HepG2 (cell line): Measurements from ENCODE around the gene FGD6. TPM values are rescaled to one million over a fixed set of nuclear protein-coding genes. Genes with fewer than 3 reads are reported as not detected.

ENCODE experiments used
- ATAC-seq: fragments of 200-7000 bp; cut with Tn5 transposase; 3 replicates; pipeline ENCODE4 v1.9.1; 2020; ENCODE audit warnings: mild to moderate bottlenecking, moderate library complexity
- BruUV-seq: library from RNA; stranded (reverse); fragments of 400-500 nt; replicated peaks from 2 replicates; lab custom pipeline; 2021; lab: Mats Ljungman, UMichigan
- CTCF ChIA-PET: fragments of 300-600 bp; formaldehyde crosslinking; extraction: SDS; loops from one replicate; lab custom pipeline; 2021; ENCODE audit warnings: low total read pairs, inconsistent platforms, low intra/inter-chr PET ratio; lab: Yijun Ruan, JAX
- POLR2A ChIA-PET: fragments of 350-600 bp; sonication (Branson Sonifier 250); formaldehyde crosslinking; loops from one replicate; lab custom pipeline; 2020; ENCODE audit warnings: antibody characterized with exemption, inconsistent platforms; lab: Yijun Ruan, JAX
- DNase-seq: peaks from one replicate; pipeline ENCODE4 v3.0.0-alpha.2; 2015; ENCODE audit warnings: low spot score
- FAIRE-seq: peaks from 3 replicates; lab custom pipeline; 2011; peaks lifted over from hg19 to GRCh38; lab: Jason Lieb, UNC
- H2AFZ ChIP-seq: one replicate; pipeline ENCODE4 v1.6.1; 2011; ENCODE audit warnings: low read length, inconsistent platforms
- H3K27ac ChIP-seq: fragments of 300-600 bp; 3 replicates; pipeline ENCODE4 v1.8.0; 2011; ENCODE audit warnings: mixed run types, mild to moderate bottlenecking, mixed read lengths, low read length, inconsistent platforms; ENCODE audit not compliant: insufficient read depth; ENCODE audit errors: extremely low read length
- H3K27me3 ChIP-seq, 2 experiments: fragments of 200-600 bp in 1 of 2; 2 replicates in 1 of 2; 3 replicates in 1 of 2; pipeline versions ENCODE4 v1.6.0 to v1.8.0; 2011; ENCODE audit warnings: low read length in 2 of 2, mild to moderate bottlenecking in 2 of 2, moderate library complexity in 2 of 2, inconsistent platforms in 1 of 2; ENCODE audit not compliant: insufficient read depth in 2 of 2, control insufficient read depth in 1 of 2
- H3K36me3 ChIP-seq, 2 experiments: fragments of 200-600 bp in 1 of 2; replicated peaks in 1 of 2; 2 replicates in 1 of 2; 3 replicates in 1 of 2; pipeline versions ENCODE4 v1.5.1 to v1.8.0; 2011; ENCODE audit warnings: low read length in 2 of 2, inconsistent platforms in 1 of 2; ENCODE audit not compliant: insufficient read depth in 2 of 2, control insufficient read depth in 1 of 2
- H3K4me1 ChIP-seq: 2 replicates; pipeline ENCODE4 v1.5.1; 2012; ENCODE audit warnings: low read length, inconsistent platforms; ENCODE audit not compliant: insufficient read depth
- H3K4me2 ChIP-seq: 2 replicates; pipeline ENCODE4 v1.6.0; 2011; ENCODE audit warnings: low read depth, low read length, inconsistent platforms
- H3K4me3 ChIP-seq, 3 experiments: fragments of 200-600 bp in 1 of 3; sonication (generic), shearing (Covaris generic) in 1 of 3; replicated peaks in 1 of 3; 2 replicates each; pipeline ENCODE4 v1.5.1; 2011 to 2016; ENCODE audit warnings: low read length in 3 of 3, inconsistent platforms in 2 of 3, low read depth in 2 of 3, mild to moderate bottlenecking in 2 of 3, control low read depth in 1 of 3, mixed read lengths in 1 of 3; ENCODE audit not compliant: insufficient read depth in 1 of 3
- H3K79me2 ChIP-seq: one replicate; pipeline ENCODE4 v1.6.1; 2011; ENCODE audit warnings: low read length, inconsistent platforms; ENCODE audit not compliant: insufficient read depth
- H3K9ac ChIP-seq: 2 replicates; pipeline ENCODE4 v1.6.0; 2011; ENCODE audit warnings: mild to moderate bottlenecking, low read depth, low read length, inconsistent platforms; ENCODE audit not compliant: insufficient read depth
- H3K9me3 ChIP-seq: 2 replicates; pipeline ENCODE4 v1.5.1; 2012; ENCODE audit warnings: mild to moderate bottlenecking, low read length
- H4K20me1 ChIP-seq: 2 replicates; pipeline ENCODE4 v1.6.0; 2011; ENCODE audit warnings: inconsistent platforms, mild to moderate bottlenecking, low read length, moderate library complexity; ENCODE audit not compliant: insufficient read depth
- CEBPG ChIP-seq: IDR thresholded peaks from 2 replicates; pipeline ENCODE4 v1.6.1; 2016
- DNMT1 ChIP-seq: sonication (generic); formaldehyde crosslinking; IDR thresholded peaks from 2 replicates; pipeline ENCODE4 v1.5.1; 2020; ENCODE audit warnings: mild to moderate bottlenecking, missing genetic modification reagents
- GTF3A ChIP-seq: sonication (generic); formaldehyde crosslinking; conservative IDR thresholded peaks from 2 replicates; pipeline ENCODE4 v1.4.0; 2020; ENCODE audit warnings: mild to moderate bottlenecking, missing genetic modification reagents
- GZF1 ChIP-seq: sonication (generic); formaldehyde crosslinking; IDR thresholded peaks from 2 replicates; pipeline ENCODE4 v1.5.1; 2020; ENCODE audit warnings: mild to moderate bottlenecking, missing genetic modification reagents
- HNRNPL ChIP-seq: fragments of 200-400 bp; formaldehyde crosslinking; IDR thresholded peaks from 2 replicates; pipeline ENCODE4 v1.6.1; 2017; ENCODE audit warnings: mild to moderate bottlenecking, low read depth, low read length
- IKZF4 ChIP-seq: sonication (generic); formaldehyde crosslinking; IDR thresholded peaks from 2 replicates; pipeline ENCODE4 v1.5.1; 2020; ENCODE audit warnings: borderline replicate concordance, mild to moderate bottlenecking, low read depth, missing genetic modification reagents; ENCODE audit errors: not compliant biosample characterization
- KLF16 ChIP-seq, 2 experiments: sonication (generic) in 1 of 2; formaldehyde crosslinking in 1 of 2; IDR thresholded peaks; 2 replicates each; pipeline versions ENCODE4 v1.6.1 to v1.8.0; 2016 to 2023; ENCODE audit warnings: missing genetic modification reagents in 2 of 2, missing compliant biosample characterization in 1 of 2
- RBAK ChIP-seq: sonication (generic); formaldehyde crosslinking; IDR thresholded peaks from 2 replicates; pipeline ENCODE4 v1.5.1; 2020; ENCODE audit warnings: mild to moderate bottlenecking, missing genetic modification reagents
- SIN3A ChIP-seq: IDR thresholded peaks from 2 replicates; pipeline ENCODE4 v1.6.1; 2011; ENCODE audit warnings: low read depth, mild to moderate bottlenecking, control low read depth, low read length, borderline replicate concordance
- ZNF3 ChIP-seq: IDR thresholded peaks from 2 replicates; pipeline ENCODE4 v1.7.0; 2017; ENCODE audit warnings: inconsistent platforms
- ZNF615 ChIP-seq: sonication (generic); formaldehyde crosslinking; IDR thresholded peaks from 2 replicates; pipeline ENCODE4 v1.5.0; 2020; ENCODE audit warnings: mild to moderate bottlenecking, missing genetic modification reagents, borderline replicate concordance
- ZNF678 ChIP-seq: sonication (generic); formaldehyde crosslinking; IDR thresholded peaks from 2 replicates; pipeline ENCODE4 v1.4.0; 2020; ENCODE audit warnings: mild to moderate bottlenecking, missing genetic modification reagents
- ZNF746 ChIP-seq: sonication (generic); formaldehyde crosslinking; IDR thresholded peaks from 2 replicates; pipeline ENCODE4 v1.8.0; 2022; ENCODE audit warnings: mild to moderate bottlenecking, missing genetic modification reagents
- WGBS: methylation state at CpG from one replicate; pipeline ENCODE4 v1.1.6; 2017; ENCODE audit warnings: low lambda C conversion rate; 5-methylcytosine and 5-hydroxymethylcytosine counted together
- in situ Hi-C: cut with HindIII; loops from 2 replicates; pipeline ENCODE4 v1.10.0; 2017; ENCODE audit warnings: low pct_unique_long_range_greater_than_20kb; ENCODE audit not compliant: extremely low pct_ligation_motif_present
- intact Hi-C: fragments of 100-400 bp; cut with micrococcal nuclease; formaldehyde crosslinking; loops from one replicate; pipeline ENCODE4 v1.10.0; 2022; ENCODE audit not compliant: unreplicated experiment
- polyA plus RNA-seq, 8 experiments: library from polyadenylated mRNA; depleted of rRNA in 3 of 8; stranded (reverse) in 7 of 8; unstranded in 1 of 8; fragments of >200 nt; fragmentation: Illumina TruSeq in 4 of 8; extraction: Trizol in 4 of 8; gene quantifications; 2 replicates each; pipeline versions ENCODE4 v1.2.1 to v1.2.3, GENCODE V29; 2011 to 2016; ENCODE audit warnings: low read depth in 4 of 8, missing spikeins in 1 of 8, mixed read lengths in 1 of 8; ENCODE audit not compliant: insufficient read depth in 1 of 8
- total RNA-seq, 5 experiments: library from RNA; depleted of rRNA; stranded (reverse); fragments of >200 nt; fragmentation: Illumina TruSeq; extraction: Trizol; gene quantifications; 2 replicates each; pipeline ENCODE4 v1.2.3, GENCODE V29; 2016; ENCODE audit warnings: low read depth in 1 of 5

FGD6 gene
- total and polyA plus RNA-seq, 2 of the 13 experiments (the other 11 are each of a cell fraction or from before 2014, with no cell fraction given): 2.2 to 4.3 TPM

DNA sequence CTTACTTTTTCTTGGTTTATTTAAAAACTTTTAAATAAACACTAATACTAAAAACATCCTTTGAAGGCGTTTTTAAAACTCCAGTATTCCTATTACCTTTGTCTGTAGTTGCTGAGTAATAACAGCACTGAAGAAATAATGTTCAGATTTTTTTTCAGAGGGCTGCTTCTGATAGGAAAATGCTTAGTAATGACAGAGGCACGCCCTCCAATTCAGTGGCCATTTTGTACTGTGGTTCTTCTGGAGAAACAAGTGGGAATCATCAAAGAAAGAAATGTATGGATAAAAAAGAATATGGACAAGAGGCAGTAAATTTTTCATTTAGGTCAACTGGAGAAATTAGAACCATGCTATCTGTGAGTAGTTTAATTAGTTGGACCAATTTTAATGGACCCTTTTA, 13.9 kb upstream of the FGD6 start:
- Histone ChIP-seq H3K9ac (no peak overlapping the region), H3K79me2 (peaks cover 64% of the 10 kb centered on the region), H2AFZ (no peak overlapping the region), H3K27ac (no peak overlapping the region), H4K20me1 (0 out of 2 replicates have a peak, but pooled peaks cover 2% of the 10 kb centered on the region)
- no peak for FAIRE-seq
- POLR2A ChIA-PET: no interaction called here
- no peak for DNase-seq
- intact Hi-C loops: no loop called here
- no peak for TF ChIP-seq IKZF4 (CRISPR knock-in tag)
- TF ChIP-seq ZNF678 (CRISPR knock-in tag): no peak
- no peak for TF ChIP-seq SIN3A
- no peak for TF ChIP-seq HNRNPL
- no peak for TF ChIP-seq KLF16 (CRISPR knock-in tag; IDR thresholded peaks at IDR 0.05)
- no peak for TF ChIP-seq ZNF746
- TF ChIP-seq GTF3A (CRISPR knock-in tag): no peak
- TF ChIP-seq RBAK (CRISPR knock-in tag): no peak
- no peak for TF ChIP-seq DNMT1 (CRISPR knock-in tag)
- TF ChIP-seq ZNF3 (CRISPR knock-in tag): no peak
- no peak for TF ChIP-seq GZF1 (CRISPR knock-in tag)
- TF ChIP-seq, all 625 proteins: peak for 0
- Histone ChIP-seq H3K9me3 (no peaks in the 10 kb centered on the region), H3K4me1 (peaks cover 31% of the 10 kb centered on the region), H3K27me3 (no peaks in the 10 kb centered on the region), H3K4me2 (no peak overlapping the region), H3K4me3 (no peak overlapping the region), H3K36me3 (peaks cover 0 to 1% of the 10 kb centered on the region in 2 experiments; a peak in 1 of 5 replicates)
- 90% methylated on average over 2 of the region's 2 CpGs for WGBS
- ATAC-seq: no peak
- in situ Hi-C loops: no loop called here
- BruUV-seq: no TSS peak
- CTCF ChIA-PET: no interaction called here

DNA sequence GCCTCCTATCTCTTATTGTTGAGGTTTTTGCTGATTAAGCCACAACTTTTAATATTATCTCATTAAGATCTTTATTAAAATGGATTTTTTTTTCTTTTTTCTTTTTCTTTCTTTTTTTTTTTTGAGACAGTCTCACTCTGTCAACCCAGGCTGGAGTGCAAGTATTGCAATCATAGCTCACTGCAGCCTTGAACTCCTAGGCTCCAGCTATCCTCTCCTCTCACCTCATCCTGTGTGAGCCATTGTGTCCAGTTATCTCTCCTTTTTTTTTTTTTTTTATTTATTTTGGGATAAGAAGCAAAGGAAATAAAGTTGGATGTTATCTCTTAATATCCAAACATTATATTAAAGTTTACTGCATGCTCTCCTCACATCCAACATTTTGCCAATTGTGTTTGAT, 13.0 kb upstream of the FGD6 start:
- Histone ChIP-seq H2AFZ (no peak overlapping the region), H3K79me2 (peaks cover 66% of the 10 kb centered on the region), H3K4me3 (no peak overlapping the region), H3K9me3 (no peaks in the 10 kb centered on the region), H3K9ac (no peak overlapping the region), H3K36me3 (peaks cover 0 to 1% of the 10 kb centered on the region in 2 experiments; a peak in 1 of 5 replicates), H3K27ac (peak overlapping the region; percentile 33), H3K27me3 (no peaks in the 10 kb centered on the region), H3K4me2 (no peak overlapping the region), H3K4me1 (peaks cover 31% of the 10 kb centered on the region), H4K20me1 (0 out of 2 replicates have a peak, but pooled peaks cover 2% of the 10 kb centered on the region)
- DNase-seq: peak; percentile 56
- no peak for TF ChIP-seq ZNF615 (CRISPR knock-in tag)
- 0 out of 2 replicates have a peak, but pooled peaks have one; percentile 15 for TF ChIP-seq CEBPG (CRISPR knock-in tag)
- ChIA-PET CTCF (no interaction called here), POLR2A (no interaction called here)
- peak; percentile 75 for ATAC-seq
- in situ Hi-C loops: no loop called here
- no TSS peak for BruUV-seq
- intact Hi-C loops: no loop called here
- no peak for FAIRE-seq
